Fibroblast of the conjunctiva (primary cell): ENCODE measurements around the gene NCAM1.

Source experiments
- DNase-seq: peaks from one replicate; pipeline ENCODE4 v3.0.0-alpha.2; 2010; ENCODE audit warnings: low read depth

NCAM1 gene

DNA sequence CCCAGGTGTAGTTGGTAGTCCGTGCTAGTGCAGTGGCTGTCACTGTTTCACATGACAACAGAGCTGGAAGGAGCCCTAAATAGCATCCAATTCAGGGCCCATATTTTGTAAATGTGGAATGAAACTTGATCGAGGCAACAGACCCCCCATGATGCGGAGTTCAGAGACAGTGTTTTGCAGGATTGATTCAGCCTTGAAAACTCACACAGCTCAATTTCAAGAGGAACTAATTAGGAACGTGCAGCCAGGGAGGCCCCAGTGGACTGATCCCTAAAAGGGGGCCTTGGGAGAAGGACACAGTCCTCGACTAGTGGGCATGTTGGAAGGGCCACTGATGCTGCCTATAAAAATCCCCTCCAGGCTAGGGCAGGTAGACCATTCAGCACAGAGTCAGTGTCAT is 292.2 kb downstream of the NCAM1 start:
- DNase-seq: no peak

DNA sequence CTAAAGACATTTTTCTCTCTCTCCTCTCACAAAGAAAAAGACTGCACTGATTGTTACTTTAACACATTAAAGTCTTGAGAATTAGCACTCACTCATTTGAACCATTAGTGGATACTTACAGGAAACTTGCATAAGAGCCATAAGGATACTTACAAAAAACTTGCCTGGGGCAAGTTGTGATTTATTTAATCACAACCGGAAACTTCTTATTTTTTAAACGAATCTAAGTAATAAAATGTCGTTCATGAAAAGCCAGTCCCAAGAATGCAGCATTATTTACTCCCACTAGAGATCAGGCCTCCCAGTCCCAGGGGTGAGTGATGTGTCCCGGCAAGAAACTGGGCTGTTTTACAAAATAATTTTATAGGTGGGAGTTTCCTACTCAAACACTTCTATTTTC is 293.9 kb downstream of the NCAM1 start:
- no peak for DNase-seq

DNA sequence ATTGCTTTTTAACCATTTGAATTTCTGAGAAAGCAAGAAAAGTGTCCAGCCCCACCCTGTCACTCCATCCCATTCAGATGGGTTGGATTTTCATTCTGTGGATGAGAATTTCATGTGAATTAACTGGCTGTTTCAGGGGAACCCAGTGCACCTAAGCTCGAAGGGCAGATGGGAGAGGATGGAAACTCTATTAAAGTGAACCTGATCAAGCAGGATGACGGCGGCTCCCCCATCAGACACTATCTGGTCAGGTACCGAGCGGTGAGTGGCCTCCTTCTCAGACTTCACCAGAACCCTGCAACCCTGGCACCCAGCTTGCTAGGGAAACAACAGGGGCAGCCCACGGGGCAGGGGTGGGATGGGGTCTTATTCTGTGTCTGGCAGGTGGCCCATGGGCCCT is 294.5 kb downstream of the NCAM1 start:
- no peak for DNase-seq

DNA sequence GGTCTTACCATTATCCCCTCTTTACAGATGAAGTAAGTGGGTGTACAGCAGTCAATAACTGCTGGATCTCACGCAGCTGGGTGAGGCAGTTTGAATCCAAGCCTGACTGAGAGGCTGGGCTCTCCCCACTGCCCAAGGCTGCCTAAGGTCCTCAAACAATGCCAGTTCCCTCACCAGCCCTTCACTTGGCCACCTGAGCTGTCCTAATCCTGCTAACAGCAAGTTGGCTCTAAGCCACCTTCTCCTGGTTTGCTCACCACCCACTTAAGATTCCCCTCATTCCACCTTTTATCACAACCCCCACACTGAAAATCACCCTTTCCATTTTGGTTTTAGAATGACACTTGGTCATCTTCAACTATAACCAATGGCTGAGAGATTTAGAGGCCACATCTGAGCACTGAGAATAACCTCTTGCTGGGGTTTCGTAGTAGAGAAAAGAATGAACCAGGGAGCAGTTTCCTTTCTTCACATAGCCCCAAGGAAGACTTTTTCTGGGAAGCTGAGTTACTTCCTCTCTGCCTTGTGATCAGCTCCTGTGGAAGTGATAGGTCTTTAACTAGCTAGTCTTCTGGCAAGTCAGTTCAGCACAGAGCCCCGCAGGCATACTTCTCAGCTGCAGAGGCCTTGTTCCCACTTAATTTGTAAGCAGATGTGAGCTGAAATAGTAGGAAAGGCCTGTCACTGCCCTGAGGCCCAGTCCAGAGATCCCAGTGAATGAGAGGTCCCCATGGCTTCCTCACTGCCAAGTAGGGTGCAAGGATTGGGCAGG is 295.4 kb downstream of the NCAM1 start:
- DNase-seq: no peak

DNA sequence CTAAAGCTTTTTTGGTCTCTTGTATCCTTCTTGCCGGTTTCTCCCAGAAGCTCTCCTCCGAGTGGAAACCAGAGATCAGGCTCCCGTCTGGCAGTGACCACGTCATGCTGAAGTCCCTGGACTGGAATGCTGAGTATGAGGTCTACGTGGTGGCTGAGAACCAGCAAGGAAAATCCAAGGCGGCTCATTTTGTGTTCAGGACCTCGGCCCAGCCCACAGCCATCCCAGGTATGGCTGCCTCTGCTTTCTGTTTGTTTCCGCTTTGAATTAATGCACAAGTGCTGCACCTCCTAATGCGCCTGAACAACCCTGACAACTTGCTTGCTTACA is 298.8 kb downstream of the NCAM1 start:
- no peak for DNase-seq

DNA sequence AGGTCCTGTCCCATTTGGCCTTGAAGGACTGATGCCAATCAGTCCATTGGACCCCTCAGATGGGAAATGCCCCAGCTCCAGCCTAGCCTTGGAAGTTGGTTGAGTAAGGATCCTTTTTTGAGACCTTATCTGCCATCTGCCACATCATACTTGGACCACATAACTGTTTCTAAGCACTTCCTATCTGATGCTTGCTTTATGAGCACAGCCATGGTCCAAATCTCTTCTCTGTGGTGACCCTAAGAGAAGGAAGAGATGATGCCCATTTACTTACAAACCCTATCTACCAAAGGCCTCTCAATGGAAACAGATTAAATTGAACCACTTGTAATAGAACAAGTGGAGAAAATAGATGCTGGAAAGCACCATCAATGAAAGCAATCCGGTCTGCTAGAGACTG is 299.3 kb downstream of the NCAM1 start:
- no peak for DNase-seq

DNA sequence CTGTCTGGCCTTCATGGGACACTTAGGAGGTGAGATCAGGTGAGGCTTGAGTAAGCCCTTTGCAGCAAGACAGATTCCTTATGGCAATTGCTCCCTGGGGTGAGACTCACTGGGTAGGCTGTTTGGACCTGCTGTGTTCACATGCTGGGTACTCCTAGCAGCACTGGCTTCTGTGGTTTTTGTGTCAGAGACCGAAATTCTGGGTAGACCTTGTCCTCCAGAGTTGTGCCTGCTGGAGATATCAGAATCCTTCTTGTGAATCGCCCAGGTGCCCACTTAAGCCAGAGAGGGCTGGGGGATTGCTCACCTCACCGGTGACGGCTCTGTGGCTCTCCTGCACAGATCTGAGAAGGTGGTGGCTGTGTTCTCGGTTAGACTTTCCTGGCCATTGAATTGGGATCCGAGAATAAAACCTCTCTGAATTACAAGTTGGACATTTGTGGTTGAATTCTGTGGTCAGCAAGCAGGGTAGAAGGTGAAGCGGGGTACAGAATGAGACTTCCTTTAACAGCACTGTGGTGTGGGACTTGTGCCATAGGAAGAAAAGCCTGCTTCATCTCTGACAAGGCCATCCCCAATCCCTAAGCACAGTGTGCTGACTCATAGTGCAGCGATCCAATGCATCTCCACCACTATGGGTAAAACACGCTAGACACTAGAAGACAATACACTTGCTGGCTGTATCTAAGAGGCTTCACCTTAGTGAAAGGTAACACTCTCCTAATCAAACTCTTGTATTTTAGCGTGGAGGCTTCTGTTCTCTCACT is 300.7 kb downstream of the NCAM1 start:
- DNase-seq: no peak

DNA sequence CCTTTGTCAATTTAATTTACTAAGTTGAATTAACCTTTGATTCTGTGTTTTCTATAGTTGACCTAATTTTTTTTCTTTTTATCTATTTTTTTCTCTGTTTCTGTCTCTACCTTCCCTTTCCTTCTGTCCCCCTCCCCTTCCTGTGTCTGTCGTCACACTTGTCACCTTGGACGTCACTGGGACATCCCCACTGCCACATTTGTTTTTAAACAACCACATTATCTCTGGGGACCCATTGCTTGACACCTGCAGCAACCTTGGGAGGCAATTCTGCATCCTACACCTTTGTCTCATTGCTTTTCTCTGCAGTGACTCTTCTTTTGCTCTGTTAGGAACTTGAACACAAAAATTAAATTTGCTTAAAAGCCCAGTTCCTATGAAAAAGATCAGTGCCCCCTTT is 301.4 kb downstream of the NCAM1 start:
- no peak for DNase-seq

DNA sequence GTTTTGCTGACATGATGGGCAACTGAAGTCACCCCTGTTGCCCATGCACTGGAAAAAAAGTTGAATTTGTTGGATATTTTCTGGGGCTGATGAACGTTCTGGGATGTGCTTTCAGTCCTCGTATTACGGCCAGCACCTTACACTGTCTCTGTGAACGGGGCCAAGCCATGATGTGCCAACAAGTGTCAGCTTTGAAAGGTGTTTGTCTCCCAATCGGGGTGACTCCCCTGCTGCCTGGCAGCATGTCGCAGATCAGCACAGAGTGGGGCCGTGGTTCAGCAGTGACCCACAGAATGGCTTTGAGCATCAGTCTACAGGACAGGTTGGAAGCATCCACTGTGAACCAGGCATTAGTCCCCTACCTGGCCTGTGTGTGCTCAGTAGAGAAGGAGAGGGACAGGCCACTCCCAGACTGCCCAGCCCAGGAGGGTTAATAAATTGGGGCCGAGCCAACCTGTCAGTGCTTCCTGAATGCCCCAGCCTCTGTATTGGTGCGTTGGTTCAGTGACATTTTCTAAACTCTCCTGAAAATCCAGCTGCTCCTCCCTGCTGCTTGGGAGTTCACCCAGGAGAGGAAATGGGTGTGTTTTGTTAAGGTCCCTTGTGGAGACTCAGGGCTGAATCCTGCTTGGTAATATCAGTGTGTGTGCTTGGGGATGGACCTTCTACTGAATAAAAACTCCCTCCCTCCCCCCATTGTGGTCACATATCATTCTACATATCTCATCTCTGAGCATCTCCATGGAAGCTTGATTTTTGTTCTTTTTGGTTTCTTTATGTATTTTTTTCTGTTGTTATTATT is 302.4 kb downstream of the NCAM1 start:
- no peak for DNase-seq

DNA sequence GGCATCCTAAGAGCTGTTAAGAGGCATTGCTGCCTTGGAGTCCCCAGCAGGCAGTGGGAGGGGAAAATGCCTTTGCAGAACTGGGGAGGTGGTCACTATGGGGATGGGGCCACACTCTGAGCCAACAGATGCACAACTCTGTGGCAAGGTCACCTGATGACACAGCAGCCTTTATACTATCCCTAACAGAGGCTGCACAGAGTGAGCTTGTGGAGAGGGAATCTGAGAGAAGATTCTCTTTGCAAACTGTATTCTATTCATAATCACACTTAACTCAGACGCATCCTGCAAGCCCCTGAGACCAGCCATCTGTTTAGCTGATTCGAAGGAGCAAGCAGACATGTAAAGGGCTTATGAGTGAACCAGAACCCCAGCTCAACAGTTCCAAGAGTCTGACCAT is 304.1 kb downstream of the NCAM1 start:
- DNase-seq: no peak

DNA sequence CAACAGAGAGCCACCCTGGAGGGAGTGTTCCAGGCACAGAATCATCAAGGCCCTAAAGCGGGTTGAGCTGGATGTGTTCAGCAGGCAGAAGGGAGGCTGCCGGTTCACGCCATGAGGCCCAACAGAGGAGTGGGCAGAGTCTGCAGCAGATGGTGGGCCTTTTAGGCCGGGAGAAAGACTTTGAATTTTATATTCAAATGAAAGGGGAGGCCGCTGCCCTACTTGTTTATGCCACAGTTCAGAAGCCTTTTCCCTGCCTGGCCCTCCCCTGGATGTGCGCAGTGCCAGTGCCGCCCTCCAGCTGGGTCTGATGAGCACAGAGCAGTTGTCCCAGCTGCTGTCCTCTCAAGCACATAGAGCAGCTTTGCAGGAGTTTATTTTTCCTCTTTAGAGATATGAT is 306.3 kb downstream of the NCAM1 start:
- no peak for DNase-seq

DNA sequence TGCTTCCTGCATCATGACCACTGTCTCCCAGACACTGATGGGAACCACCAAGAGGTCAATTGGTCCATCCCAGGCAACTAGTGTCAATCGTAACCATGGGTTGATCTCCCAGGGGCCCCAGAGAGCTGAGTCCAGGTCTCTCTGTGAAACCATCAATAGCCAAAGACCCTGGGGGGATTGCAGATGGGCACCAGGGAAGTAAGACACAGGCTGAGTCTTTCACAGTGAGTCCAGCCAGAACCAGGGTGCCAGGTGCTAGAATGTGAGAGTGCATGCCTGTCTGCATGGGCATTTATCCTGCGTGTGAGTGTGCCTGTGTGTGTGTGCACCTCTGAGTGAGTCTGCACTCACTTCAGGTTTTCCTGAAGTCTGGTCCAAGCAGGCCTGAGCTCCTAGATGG is 307.9 kb downstream of the NCAM1 start:
- no peak for DNase-seq

DNA sequence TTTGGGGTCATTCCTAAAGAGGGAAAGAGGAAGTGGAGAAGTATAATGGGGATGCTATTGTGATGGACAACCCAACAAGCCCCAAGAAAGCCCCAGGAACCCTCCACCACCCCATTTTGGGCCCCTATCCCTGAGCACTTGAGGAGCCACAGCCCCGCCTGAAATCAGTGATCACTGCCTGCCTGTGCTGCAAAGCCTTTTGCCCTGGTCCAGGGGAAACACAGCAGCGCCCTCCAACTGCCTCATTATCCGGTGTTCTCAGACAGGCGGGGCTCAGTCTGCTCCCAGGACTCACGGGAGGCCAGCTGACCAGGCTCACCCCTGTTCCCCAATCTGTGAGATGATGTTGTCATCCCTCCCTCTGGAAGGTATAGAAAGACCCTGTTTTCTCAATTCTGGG is 308.4 kb downstream of the NCAM1 start:
- DNase-seq: no peak

DNA sequence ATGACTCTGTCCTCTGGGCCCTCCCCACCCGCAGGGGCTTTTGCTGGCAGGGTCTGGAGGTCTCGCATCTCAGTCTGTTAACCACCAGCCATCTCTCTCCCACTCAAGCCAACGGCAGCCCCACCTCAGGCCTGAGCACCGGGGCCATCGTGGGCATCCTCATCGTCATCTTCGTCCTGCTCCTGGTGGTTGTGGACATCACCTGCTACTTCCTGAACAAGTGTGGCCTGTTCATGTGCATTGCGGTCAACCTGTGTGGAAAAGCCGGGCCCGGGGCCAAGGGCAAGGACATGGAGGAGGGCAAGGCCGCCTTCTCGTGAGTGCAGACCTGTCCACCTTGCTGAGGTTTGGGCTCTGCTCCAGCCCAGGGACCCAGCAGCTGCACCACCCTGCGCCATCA is 308.9 kb downstream of the NCAM1 start:
- DNase-seq: no peak

DNA sequence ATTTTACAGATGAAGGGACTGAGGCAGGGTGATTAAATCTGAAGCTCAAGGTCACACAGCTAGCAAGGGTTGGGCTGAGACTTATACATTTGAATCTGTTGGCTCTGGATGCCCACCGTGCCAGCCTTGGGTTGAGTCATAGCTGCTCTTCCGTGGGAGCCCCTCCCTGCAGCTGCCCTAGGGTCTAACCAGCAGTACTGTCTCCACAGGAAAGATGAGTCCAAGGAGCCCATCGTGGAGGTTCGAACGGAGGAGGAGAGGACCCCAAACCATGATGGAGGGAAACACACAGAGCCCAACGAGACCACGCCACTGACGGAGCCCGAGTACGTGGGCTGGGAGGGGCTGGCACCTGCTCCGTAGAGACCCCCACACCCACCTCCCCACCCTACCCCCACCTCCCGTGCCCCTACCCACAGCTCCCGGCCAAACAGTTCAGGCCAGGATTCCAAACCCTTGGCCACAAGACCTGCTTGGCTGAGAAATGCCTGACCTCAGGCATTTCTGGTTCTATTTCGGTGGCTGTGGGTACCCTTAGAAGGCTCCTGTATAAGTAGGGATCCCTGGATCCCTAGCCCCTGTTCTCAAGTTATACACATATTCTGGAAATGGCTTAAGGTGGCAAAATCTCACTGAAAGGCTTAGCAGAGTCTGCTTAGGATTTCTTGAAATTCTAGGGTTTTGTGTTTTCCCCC is 310.5 kb downstream of the NCAM1 start:
- no peak for DNase-seq

DNA sequence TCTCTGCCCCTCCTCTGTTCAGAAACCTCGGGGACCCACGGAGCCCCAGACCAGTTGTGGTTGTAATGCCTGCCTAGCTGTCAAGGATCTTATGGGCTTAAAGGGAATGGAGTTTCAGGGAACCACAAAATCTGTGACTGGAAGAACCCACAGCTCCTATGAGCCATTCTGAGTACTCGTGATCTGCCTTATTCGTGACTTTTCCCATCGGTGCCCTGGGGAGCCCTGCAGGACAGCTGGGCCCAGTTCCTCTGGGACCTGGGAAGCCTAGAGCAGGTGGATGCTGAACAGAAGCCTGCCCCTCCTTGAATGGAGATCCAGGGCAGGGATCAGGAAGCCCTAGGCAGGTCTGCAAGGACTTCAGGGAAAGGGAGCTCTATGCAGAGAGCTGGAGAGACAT is 311.1 kb downstream of the NCAM1 start:
- no peak for DNase-seq

DNA sequence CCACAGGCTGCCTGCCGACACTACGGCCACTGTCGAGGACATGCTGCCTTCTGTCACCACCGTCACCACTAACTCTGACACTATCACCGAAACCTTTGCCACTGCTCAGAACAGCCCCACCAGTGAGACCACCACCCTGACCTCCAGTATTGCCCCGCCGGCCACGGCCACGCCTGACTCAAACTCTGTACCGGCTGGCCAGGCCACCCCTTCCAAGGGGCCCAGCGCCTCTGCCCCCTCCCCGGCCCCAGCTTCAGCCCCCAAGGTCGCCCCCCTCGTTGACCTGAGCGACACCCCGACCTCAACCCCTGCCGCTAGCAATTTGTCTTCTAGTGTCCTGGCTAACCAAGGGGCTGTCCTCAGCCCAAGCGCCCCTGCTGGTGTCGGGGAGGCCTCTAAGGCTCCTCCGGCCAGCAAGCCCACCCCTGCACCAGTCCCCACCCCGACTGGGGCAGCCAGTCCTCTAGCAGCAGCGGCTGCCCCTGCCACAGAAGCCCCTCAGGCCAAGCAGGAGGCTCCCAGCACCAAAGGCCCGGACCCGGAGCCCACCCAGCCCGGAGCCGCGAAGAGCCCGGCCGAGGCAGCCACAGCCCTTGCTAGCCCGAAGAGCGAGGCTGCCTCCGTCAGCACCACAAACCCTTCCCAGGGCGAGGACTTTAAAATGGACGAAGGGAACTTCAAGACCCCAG is 311.9 kb downstream of the NCAM1 start:
- no peak for DNase-seq

DNA sequence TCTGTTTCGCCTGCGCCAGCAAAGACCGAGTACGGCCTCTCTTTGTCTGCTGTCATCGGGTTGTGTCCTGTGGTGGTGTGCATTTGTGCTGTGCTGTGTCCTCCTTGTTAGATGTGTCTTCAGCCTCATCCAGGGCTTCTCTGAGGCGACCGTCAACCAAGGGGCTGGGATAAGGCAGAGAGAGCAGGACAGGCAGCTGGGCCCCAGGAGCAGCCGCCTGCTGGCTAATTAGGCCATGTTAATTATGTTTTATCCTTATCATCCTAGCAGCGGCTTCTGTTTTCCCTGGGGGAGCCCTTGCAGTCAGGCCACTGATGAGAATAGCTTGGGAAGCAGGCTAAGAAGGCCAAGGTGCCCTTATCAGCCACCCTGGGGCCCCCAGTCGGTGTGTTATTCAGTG is 312.5 kb downstream of the NCAM1 start:
- no peak for DNase-seq

DNA sequence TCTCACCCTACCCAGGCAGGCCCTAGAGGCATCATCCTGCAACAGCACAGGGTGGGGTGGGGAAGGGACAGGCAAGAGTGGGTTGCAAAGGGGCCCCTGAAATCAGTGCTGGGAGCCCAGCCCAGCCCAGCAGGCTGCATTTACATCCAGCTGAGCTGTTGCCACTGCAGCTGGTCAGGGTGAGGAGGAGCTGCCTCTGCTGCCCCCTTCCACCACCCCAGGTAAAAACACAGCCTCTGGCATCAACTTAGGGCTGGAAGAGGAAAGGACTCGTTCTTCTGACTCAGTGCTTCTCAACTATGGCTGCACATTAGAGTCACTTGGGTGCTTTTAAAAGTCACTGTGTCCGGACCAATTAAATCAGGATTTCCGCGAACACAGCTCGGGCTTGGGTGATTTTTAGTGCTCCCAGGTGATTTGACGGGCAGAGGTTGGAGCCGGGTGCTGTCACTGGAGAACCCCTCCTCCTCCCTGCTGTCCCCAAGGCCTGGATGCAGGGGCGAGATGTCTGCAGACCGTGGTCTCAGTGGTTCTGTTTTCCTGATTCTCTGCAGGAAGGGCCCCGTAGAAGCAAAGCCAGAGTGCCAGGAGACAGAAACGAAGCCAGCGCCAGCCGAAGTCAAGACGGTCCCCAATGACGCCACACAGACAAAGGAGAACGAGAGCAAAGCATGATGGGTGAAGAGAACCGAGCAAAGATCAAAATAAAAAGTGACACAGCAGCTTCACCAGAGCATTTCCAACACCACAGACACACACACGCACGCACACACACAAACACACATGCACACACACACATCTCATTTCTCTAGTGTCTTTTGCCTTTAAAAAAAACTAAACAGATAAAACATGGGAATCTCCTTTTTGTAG is 313.7 kb downstream of the NCAM1 start:
- no peak for DNase-seq

DNA sequence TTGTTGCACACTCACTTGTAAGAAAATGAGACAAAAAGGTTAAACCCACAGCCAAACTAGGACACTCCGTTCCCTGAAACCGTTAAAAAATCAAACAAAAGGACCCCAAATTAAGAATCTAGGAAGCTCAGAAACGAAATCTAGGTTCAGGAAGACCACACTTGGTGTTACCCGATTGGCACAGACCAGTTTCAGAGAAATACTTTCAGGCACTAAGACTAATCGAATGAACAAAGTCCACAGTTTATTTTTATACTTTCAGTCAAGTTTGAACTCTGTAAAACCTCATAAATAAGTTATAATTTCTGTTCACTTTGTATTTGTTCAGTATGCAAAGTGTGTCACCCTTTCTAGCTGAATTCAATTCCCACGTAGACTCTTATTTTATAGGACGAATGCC is 314.4 kb downstream of the NCAM1 start:
- no peak for DNase-seq

DNA sequence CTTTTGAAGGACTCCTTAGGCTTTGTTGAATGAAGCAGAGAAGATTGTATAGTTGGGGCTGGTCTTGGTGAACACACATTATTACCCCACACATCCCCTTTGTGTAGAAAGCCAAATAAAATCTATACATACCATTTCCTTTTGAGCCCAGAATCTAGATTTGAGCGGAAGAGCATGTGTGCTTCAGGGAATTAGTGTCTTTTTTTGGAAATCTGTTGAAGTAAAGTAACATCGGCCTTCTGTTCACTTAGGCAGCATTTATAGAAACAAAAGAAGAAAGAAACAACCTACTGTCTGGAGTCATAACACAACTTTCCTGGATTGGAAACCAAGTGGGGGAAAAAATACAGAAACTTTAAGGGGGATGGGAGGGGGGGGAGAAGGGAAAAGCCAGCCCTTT is 315.2 kb downstream of the NCAM1 start:
- DNase-seq: no peak
